Suprapubic skin (tissue), 4 donors: ENCODE measurements around the gene TEX54. TPM values are rescaled to one million over a fixed set of nuclear protein-coding genes. Genes with fewer than 3 reads are reported as not detected.
"Not testable (repeated sequence)": the region's sequence is repeated elsewhere in the genome, so short reads cannot be mapped to it uniquely, and the experiment has no call there.

Experiments
- DNase-seq, 2 donors: peaks; one replicate each; pipeline ENCODE4 v3.0.0-alpha.2; 2019; ENCODE audit warnings: low spot score in 2 of 2
- H3K27ac ChIP-seq: fragments of 200-600 bp; sonication (generic); one replicate; pipeline ENCODE4 v1.5.1; 2019
- H3K27me3 ChIP-seq: fragments of 200-600 bp; sonication (generic); one replicate; pipeline ENCODE4 v1.5.1; 2019
- H3K36me3 ChIP-seq: fragments of 200-600 bp; sonication (generic); one replicate; pipeline ENCODE4 v1.5.1; 2019
- H3K4me1 ChIP-seq: fragments of 200-600 bp; sonication (generic); one replicate; pipeline ENCODE4 v1.5.1; 2019
- H3K4me3 ChIP-seq: fragments of 200-600 bp; sonication (generic); one replicate; pipeline ENCODE4 v1.5.1; 2019; ENCODE audit warnings: mild to moderate bottlenecking
- H3K9me3 ChIP-seq: fragments of 200-600 bp; sonication (generic); one replicate; pipeline ENCODE4 v1.5.1; 2019
- CTCF ChIP-seq, 2 donors: fragments of 200-600 bp in 1 of 2; fragments of 450-650 bp in 1 of 2; sonication (generic) in 1 of 2; IDR thresholded peaks; one replicate each; pipeline ENCODE4 v1.5.1; 2016 to 2019; ENCODE audit warnings: antibody characterized with exemption in 2 of 2, mild to moderate bottlenecking in 1 of 2, moderate library complexity in 1 of 2
- EP300 ChIP-seq: sonication (generic); formaldehyde crosslinking; IDR thresholded peaks from one replicate; pipeline ENCODE4 v1.6.1; 2017; ENCODE audit warnings: antibody characterized with exemption
- POLR2A ChIP-seq, 2 donors: fragments of 450-650 bp; IDR thresholded peaks; one replicate each; pipeline ENCODE4 v1.6.1; 2017; ENCODE audit warnings: antibody characterized with exemption in 2 of 2, mild to moderate bottlenecking in 2 of 2, moderate library complexity in 2 of 2
- POLR2AphosphoS5 ChIP-seq, 3 donors: sonication (generic); formaldehyde crosslinking; IDR thresholded peaks; one replicate each; pipeline ENCODE4 v1.6.1; 2017; ENCODE audit warnings: antibody characterized with exemption in 3 of 3
- WGBS: methylation state at CpG from one replicate; pipeline ENCODE4 v1.1.5; 2018; 5-methylcytosine and 5-hydroxymethylcytosine counted together
- total RNA-seq, 4 donors: library from RNA; depleted of rRNA; stranded (reverse); fragments of >200 nt; gene quantifications; one replicate each; pipeline ENCODE4 v1.1.0, GENCODE V29; 2016

The TEX54 gene
- total RNA-seq, 4 donors from 2014 or later, result not detected

- Histone ChIP-seq H3K27me3 (no peaks in the 10 kb centered on the region), H3K4me3 (no peak overlapping the region), H3K27ac (no peak overlapping the region), H3K4me1 (peaks cover 6% of the 10 kb centered on the region), H3K36me3 (peaks cover 14% of the 10 kb centered on the region), H3K9me3 (no peaks in the 10 kb centered on the region)
- no peak for DNase-seq
- TF ChIP-seq EP300, result no peak
- TF ChIP-seq CTCF (IDR thresholded peaks at IDR 0.05), result no peak
- no peak for TF ChIP-seq POLR2A (IDR thresholded peaks at IDR 0.05)
- no peak for TF ChIP-seq POLR2AphosphoS5 (IDR thresholded peaks at IDR 0.05)
- 95% methylated on average over 1 of the region's 1 CpG for WGBS
Observed at GRCh38 chr11:62847767-62848314, 15.2 kb upstream of the TEX54 start.

GRCh38 chr11:62846177-62846576 lies 13.5 kb upstream of the TEX54 start:
- DNase-seq, result no peak
- H3K36me3 ChIP-seq, result no peaks in the 10 kb centered on the region
- no peak overlapping the region for H3K4me3 ChIP-seq
- H3K9me3 ChIP-seq, result no peaks in the 10 kb centered on the region
- WGBS, result 86% methylated on average over 3 of the region's 3 CpGs
- H3K4me1 ChIP-seq, result peaks cover 13% of the 10 kb centered on the region
- H3K27ac ChIP-seq, result no peak overlapping the region
- TF ChIP-seq POLR2AphosphoS5 (IDR thresholded peaks at IDR 0.05) (no peak), CTCF (IDR thresholded peaks at IDR 0.05) (no peak), POLR2A (IDR thresholded peaks at IDR 0.05) (no peak), EP300 (no peak)
- H3K27me3 ChIP-seq, result no peaks in the 10 kb centered on the region

GRCh38 chr11:62844154-62844553 lies 11.5 kb upstream of the TEX54 start:
- no peaks in the 10 kb centered on the region for H3K36me3 ChIP-seq
- H3K4me3 ChIP-seq, result no peak overlapping the region
- no peak for DNase-seq
- no peak for TF ChIP-seq POLR2A (IDR thresholded peaks at IDR 0.05)
- TF ChIP-seq EP300, result no peak
- WGBS, result 94% methylated on average over 3 of the region's 3 CpGs
- no peaks in the 10 kb centered on the region for H3K27me3 ChIP-seq
- peaks cover 20% of the 10 kb centered on the region for H3K4me1 ChIP-seq
- H3K27ac ChIP-seq, result no peak overlapping the region
- H3K9me3 ChIP-seq, result no peaks in the 10 kb centered on the region

- Histone ChIP-seq H3K4me1 (peaks cover 25% of the 10 kb centered on the region), H3K27ac (no peak overlapping the region), H3K4me3 (no peak overlapping the region), H3K9me3 (no peaks in the 10 kb centered on the region), H3K36me3 (no peaks in the 10 kb centered on the region), H3K27me3 (no peaks in the 10 kb centered on the region)
- DNase-seq, result no peak
- WGBS, result 94% methylated on average over 3 of the region's 3 CpGs
- TF ChIP-seq CTCF (IDR thresholded peaks at IDR 0.05) (no peak), POLR2A (IDR thresholded peaks at IDR 0.05) (no peak), EP300 (no peak), POLR2AphosphoS5 (IDR thresholded peaks at IDR 0.05) (no peak)
Observed at GRCh38 chr11:62843466-62843865, 10.8 kb upstream of the TEX54 start.

GRCh38 chr11:62842891-62843290 lies 10.2 kb upstream of the TEX54 start:
- H3K4me1 ChIP-seq, result peaks cover 31% of the 10 kb centered on the region
- H3K9me3 ChIP-seq, H3K36me3 ChIP-seq, H3K27me3 ChIP-seq, DNase-seq: not testable (repeated sequence)
- peak overlapping the region; percentile 97 for H3K27ac ChIP-seq
- 65% methylated on average over 9 of the region's 9 CpGs for WGBS
- H3K4me3 ChIP-seq, result peak overlapping the region; percentile 92

- DNase-seq, result peak in 1 of 2 donors; percentile 75
- Histone ChIP-seq H3K36me3 (no peaks in the 10 kb centered on the region), H3K9me3 (no peaks in the 10 kb centered on the region), H3K27ac (peak overlapping the region; percentile 97), H3K27me3 (no peaks in the 10 kb centered on the region), H3K4me3 (peak overlapping the region; percentile 92), H3K4me1 (peaks cover 37% of the 10 kb centered on the region)
- TF ChIP-seq EP300 (no peak), CTCF (IDR thresholded peaks at IDR 0.05) (no peak), POLR2A (IDR thresholded peaks at IDR 0.05) (no peak)
- whole genome bisulfite sequencing, result 5% methylated on average over 28 of the region's 30 CpGs
Observed at GRCh38 chr11:62842171-62842741, 9.6 kb upstream of the TEX54 start.
